Smooth muscle cell (in vitro differentiated cells): Measurements from ENCODE around the gene CCDC88C. TPM values are rescaled to one million over a fixed set of nuclear protein-coding genes. Genes with fewer than 3 reads are reported as not detected.

Source experiments
- DNase-seq: peaks from one replicate; lab custom pipeline; 2025; ENCODE audit not compliant: unreplicated experiment; lab: John Stamatoyannopoulos, UW
- H2AFZ ChIP-seq: fragments of 200-600 bp; sonication (generic); 2 replicates; pipeline ENCODE4 v1.6.0; 2016; ENCODE audit warnings: antibody characterized with exemption, low read depth, mild to moderate bottlenecking
- H3F3A ChIP-seq: fragments of 200-600 bp; sonication (generic); 2 replicates; pipeline ENCODE4 v1.6.0; 2017; ENCODE audit warnings: antibody characterized with exemption, low read depth
- H3K27ac ChIP-seq: fragments of 200-600 bp; sonication (generic); 2 replicates; pipeline ENCODE4 v1.5.1; 2016; ENCODE audit warnings: low read depth, mild to moderate bottlenecking
- H3K27me3 ChIP-seq: fragments of 200-600 bp; sonication (generic); 2 replicates; pipeline ENCODE4 v1.6.1; 2016; ENCODE audit warnings: low read depth, mild to moderate bottlenecking
- H3K36me3 ChIP-seq: fragments of 200-600 bp; sonication (generic); 2 replicates; pipeline ENCODE4 v1.5.1; 2016; ENCODE audit warnings: low read depth
- H3K4me1 ChIP-seq: fragments of 200-600 bp; sonication (generic); 2 replicates; pipeline ENCODE4 v1.5.1; 2016; ENCODE audit warnings: low read depth
- H3K4me2 ChIP-seq: fragments of 200-600 bp; sonication (generic); 2 replicates; pipeline ENCODE4 v1.6.0; 2016; ENCODE audit warnings: mild to moderate bottlenecking
- H3K4me3 ChIP-seq: fragments of 200-600 bp; sonication (generic); 2 replicates; pipeline ENCODE4 v1.5.1; 2016; ENCODE audit warnings: mild to moderate bottlenecking
- H3K79me2 ChIP-seq: fragments of 200-600 bp; sonication (generic); 2 replicates; pipeline ENCODE4 v1.6.0; 2016; ENCODE audit warnings: low read depth, mild to moderate bottlenecking
- H3K9ac ChIP-seq: fragments of 200-600 bp; sonication (generic); 2 replicates; pipeline ENCODE4 v1.6.0; 2016; ENCODE audit warnings: low read depth
- H3K9me3 ChIP-seq: fragments of 200-600 bp; sonication (generic); replicated peaks from 2 replicates; pipeline ENCODE4 v1.5.1; 2016; ENCODE audit warnings: low read depth
- H4K20me1 ChIP-seq: fragments of 200-600 bp; sonication (generic); 2 replicates; pipeline ENCODE4 v1.6.0; 2016; ENCODE audit warnings: low read depth
- CTCF ChIP-seq: fragments of 200-600 bp; sonication (generic); IDR thresholded peaks from 2 replicates; pipeline ENCODE4 v1.5.1; 2017; ENCODE audit warnings: borderline replicate concordance, mild to moderate bottlenecking, antibody characterized with exemption; ENCODE audit not compliant: insufficient read depth, poor library complexity, severe bottlenecking
- WGBS: methylation state at CpG from one replicate; pipeline ENCODE4 v1.1.7; 2016; ENCODE audit warnings: low lambda C conversion rate; 5-methylcytosine and 5-hydroxymethylcytosine counted together
- polyA plus RNA-seq: library from polyadenylated mRNA; unstranded; fragments of >200 nt; fragmentation: Nextera tagmentation; extraction: Ambion mirVana; gene quantifications from 2 replicates; pipeline ENCODE4 v1.2.1, GENCODE V29; 2016
- total RNA-seq: library from RNA; depleted of rRNA; stranded (reverse); fragments of >200 nt; gene quantifications from 2 replicates; pipeline ENCODE4 v1.2.3, GENCODE V29; 2014

Gene CCDC88C
- total and polyA plus RNA-seq, 2 experiments from 2014 or later = 1.1 TPM; not detected in 1

DNA sequence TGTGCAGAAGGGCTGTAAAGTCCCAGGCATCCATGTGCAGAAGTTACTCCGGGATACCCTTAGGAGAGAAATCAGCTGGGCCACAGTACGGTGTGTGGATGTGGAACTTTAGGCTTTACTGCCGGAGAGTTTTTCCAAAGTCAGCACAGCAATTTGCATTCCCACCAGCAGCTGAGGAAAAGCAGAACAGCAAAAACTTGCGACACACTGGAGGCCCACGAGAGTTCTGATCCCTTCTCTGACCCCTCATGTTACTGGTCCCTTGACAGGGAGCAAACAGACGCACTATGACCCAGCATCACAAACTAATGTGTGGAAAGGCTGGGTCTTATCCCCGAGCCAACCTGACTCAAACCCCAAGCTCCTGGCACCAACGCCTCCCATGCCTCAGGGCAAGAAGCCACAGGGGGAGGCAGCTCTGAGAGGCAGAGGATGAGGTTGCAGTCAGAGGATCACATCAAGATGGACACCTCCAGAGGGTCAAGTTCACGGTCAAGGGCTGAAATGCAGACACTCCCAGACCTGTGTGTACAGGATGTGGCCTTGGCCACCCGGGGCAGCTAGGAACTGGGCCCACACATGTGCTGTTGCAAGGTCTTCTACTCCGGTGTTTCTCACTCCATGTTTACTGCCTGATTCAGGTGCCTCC lies 38.6 kb downstream of the CCDC88C start:
- no peaks in the 10 kb centered on the region for H4K20me1 ChIP-seq
- DNase-seq = no peak
- H3K9me3 ChIP-seq = no peaks in the 10 kb centered on the region
- no peak overlapping the region for H3K27ac ChIP-seq
- no peaks in the 10 kb centered on the region for H3K36me3 ChIP-seq
- no peak for TF ChIP-seq CTCF
- no peak overlapping the region for H2AFZ ChIP-seq
- H3F3A ChIP-seq = no peaks in the 10 kb centered on the region
- H3K4me1 ChIP-seq = peaks cover 35% of the 10 kb centered on the region
- H3K27me3 ChIP-seq = peaks cover 87% of the 10 kb centered on the region
- no peaks in the 10 kb centered on the region for H3K79me2 ChIP-seq
- H3K9ac ChIP-seq = no peak overlapping the region
- no peak overlapping the region for H3K4me2 ChIP-seq
- WGBS = 55% methylated on average over 11 of the region's 11 CpGs
- no peak overlapping the region for H3K4me3 ChIP-seq

- Histone ChIP-seq H3K79me2 (no peaks in the 10 kb centered on the region), H3F3A (no peaks in the 10 kb centered on the region), H3K4me2 (no peak overlapping the region), H3K9me3 (no peaks in the 10 kb centered on the region), H3K4me1 (peaks cover 26% of the 10 kb centered on the region), H3K27ac (no peak overlapping the region), H2AFZ (no peak overlapping the region), H3K4me3 (no peak overlapping the region), H4K20me1 (no peaks in the 10 kb centered on the region), H3K27me3 (peaks cover 87% of the 10 kb centered on the region), H3K36me3 (no peaks in the 10 kb centered on the region), H3K9ac (no peak overlapping the region)
- DNase-seq = no peak
- TF ChIP-seq CTCF = no peak
- 59% methylated on average over 15 of the region's 15 CpGs for WGBS
Observed at GRCh38 chr14:91377700-91378652, 39.6 kb downstream of the CCDC88C start.

DNA sequence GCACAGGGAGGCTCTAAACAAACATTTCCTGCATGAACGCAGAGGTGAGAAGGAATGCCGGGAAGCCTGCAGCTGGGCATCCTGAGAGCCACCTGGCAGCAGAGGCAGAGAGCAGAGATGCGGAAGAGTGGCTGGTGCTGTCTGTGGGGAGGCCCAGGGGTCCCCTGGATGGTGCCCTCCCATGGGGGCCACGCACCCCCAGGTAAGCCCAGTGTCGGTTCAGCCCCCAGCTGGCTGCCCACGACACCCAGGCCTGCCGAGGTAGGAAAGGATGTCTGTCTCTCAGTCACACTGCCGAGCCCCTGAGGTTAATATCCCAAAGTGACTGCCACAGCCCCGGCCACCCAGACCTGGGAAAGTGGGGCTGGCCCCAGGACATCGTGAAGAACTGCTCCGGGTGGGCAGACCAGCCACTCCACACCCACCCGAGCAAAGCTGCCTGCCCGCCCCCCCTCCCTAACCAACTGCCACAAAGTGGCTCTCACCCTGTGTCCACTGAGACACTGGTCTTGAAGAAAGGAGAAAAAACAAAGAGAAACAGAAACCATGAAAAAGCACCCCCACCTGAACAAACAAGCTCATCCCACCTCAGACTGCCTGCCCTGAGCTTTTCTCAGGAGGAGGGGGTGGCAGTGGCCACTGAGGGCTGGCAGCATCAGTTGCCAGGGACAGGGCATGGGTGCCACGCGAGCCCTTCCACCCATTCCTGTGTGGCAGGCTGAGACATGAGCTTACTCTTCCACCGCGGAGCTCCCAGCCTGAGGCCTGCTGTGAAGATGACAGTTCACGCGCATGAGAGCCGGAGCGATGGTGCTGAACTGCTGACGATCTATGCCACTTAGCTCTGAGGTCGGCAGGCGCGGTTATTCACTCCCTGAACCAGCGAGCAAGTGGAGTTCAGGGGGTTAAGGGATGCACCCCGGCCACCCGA lies 40.8 kb downstream of the CCDC88C start:
- H3F3A ChIP-seq = no peaks in the 10 kb centered on the region
- WGBS = 78% methylated on average over 23 of the region's 28 CpGs
- H3K9ac ChIP-seq = no peak overlapping the region
- no peaks in the 10 kb centered on the region for H3K9me3 ChIP-seq
- no peaks in the 10 kb centered on the region for H3K79me2 ChIP-seq
- no peak for DNase-seq
- H3K27ac ChIP-seq = no peak overlapping the region
- peaks cover 20% of the 10 kb centered on the region for H3K4me1 ChIP-seq
- H3K4me3 ChIP-seq = no peak overlapping the region
- TF ChIP-seq CTCF = no peak
- no peak overlapping the region for H2AFZ ChIP-seq
- no peak overlapping the region for H3K4me2 ChIP-seq
- H3K36me3 ChIP-seq = no peaks in the 10 kb centered on the region
- peaks cover 84% of the 10 kb centered on the region for H3K27me3 ChIP-seq
- H4K20me1 ChIP-seq = no peaks in the 10 kb centered on the region
